PC-9 (cell line): ENCODE results near the gene PKP3. TPM values are rescaled to one million over a fixed set of nuclear protein-coding genes. Genes with fewer than 3 reads are reported as not detected.
"Not testable (repeated sequence)": the region's sequence is repeated elsewhere in the genome, so short reads cannot be mapped to it uniquely, and the experiment has no call there.

Experiments
- Bru-seq: library from RNA; stranded (reverse); fragments of 400-500 nt; gene quantifications from one replicate; lab custom pipeline; 2021; lab: Mats Ljungman, UMichigan
- BruChase-seq, 2 experiments: library from RNA; stranded (reverse); fragments of 400-500 nt; gene quantifications; one replicate each; lab custom pipeline; 2021; lab: Mats Ljungman, UMichigan
- BruUV-seq: library from RNA; stranded (reverse); fragments of 400-500 nt; replicated peaks from 2 replicates; lab custom pipeline; 2021; lab: Mats Ljungman, UMichigan
- CTCF ChIA-PET: fragments of 300-600 bp; sonication (Branson Sonifier 250); formaldehyde crosslinking; loops from one replicate; lab custom pipeline; 2022; ENCODE audit warnings: antibody characterized with exemption; lab: Charles Lee
- POLR2A ChIA-PET: fragments of 300-600 bp; sonication (Branson Sonifier 250); formaldehyde crosslinking; loops from one replicate; lab custom pipeline; 2022; ENCODE audit warnings: antibody characterized with exemption; ENCODE audit not compliant: unreplicated experiment; lab: Charles Lee
- DNase-seq, 2 experiments: peaks; one replicate each; pipeline versions ENCODE4 v3.0.0 to v3.0.0-alpha.2; 2015 to 2022; ENCODE audit warnings: mixed read lengths in 1 of 2
- H2AFZ ChIP-seq: fragments of 200-600 bp; sonication (generic); 2 replicates; pipeline ENCODE4 v1.8.1; 2017; ENCODE audit warnings: antibody characterized with exemption
- H3F3A ChIP-seq: fragments of 200-600 bp; sonication (generic); 2 replicates; pipeline ENCODE4 v1.8.1; 2017; ENCODE audit warnings: antibody characterized with exemption, mild to moderate bottlenecking, low read depth; ENCODE audit not compliant: insufficient read depth
- H3K27ac ChIP-seq: fragments of 200-600 bp; sonication (generic); 2 replicates; pipeline ENCODE4 v1.6.1; 2016; ENCODE audit warnings: mixed run types
- H3K27me3 ChIP-seq: fragments of 200-600 bp; sonication (generic); 2 replicates; pipeline ENCODE4 v1.6.1; 2016; ENCODE audit warnings: low read depth, mixed run types; ENCODE audit not compliant: insufficient read depth
- H3K36me3 ChIP-seq: fragments of 200-600 bp; sonication (generic); 2 replicates; pipeline ENCODE4 v1.6.1; 2016; ENCODE audit warnings: low read depth, mixed run types
- H3K4me1 ChIP-seq: fragments of 200-600 bp; sonication (generic); replicated peaks from 2 replicates; pipeline ENCODE4 v1.6.1; 2016; ENCODE audit warnings: mixed run types; ENCODE audit not compliant: insufficient read depth
- H3K4me2 ChIP-seq: fragments of 200-600 bp; sonication (generic); 2 replicates; pipeline ENCODE4 v1.6.1; 2017; ENCODE audit warnings: mixed run types
- H3K4me3 ChIP-seq: fragments of 200-600 bp; sonication (generic); 2 replicates; pipeline ENCODE4 v1.6.1; 2016; ENCODE audit warnings: mixed run types
- H3K79me2 ChIP-seq: fragments of 200-600 bp; sonication (generic); 2 replicates; pipeline ENCODE4 v1.6.1; 2017; ENCODE audit warnings: low read depth, mixed run types
- H3K9me2 ChIP-seq: fragments of 200-600 bp; sonication (generic); 2 replicates; pipeline ENCODE4 v1.8.1; 2017; ENCODE audit warnings: mild to moderate bottlenecking; ENCODE audit not compliant: insufficient read depth
- H3K9me3 ChIP-seq: fragments of 200-600 bp; sonication (generic); 2 replicates; pipeline ENCODE4 v1.8.1; 2016; ENCODE audit warnings: low read depth; ENCODE audit not compliant: insufficient read depth
- H4K20me1 ChIP-seq: fragments of 200-600 bp; sonication (generic); 2 replicates; pipeline ENCODE4 v1.8.1; 2017; ENCODE audit not compliant: insufficient read depth
- CTCF ChIP-seq: fragments of 200-600 bp; sonication (generic); conservative IDR thresholded peaks from 2 replicates; pipeline ENCODE4 v1.6.1; 2017; ENCODE audit warnings: mixed run types, antibody characterized with exemption, mild to moderate bottlenecking, moderate library complexity
- EZH2 ChIP-seq: fragments of 200-600 bp; sonication (generic); IDR thresholded peaks from 2 replicates; pipeline ENCODE4 v1.8.0; 2017; ENCODE audit warnings: antibody characterized with exemption, low read depth
- intact Hi-C: fragments of 100-400 bp; cut with micrococcal nuclease; formaldehyde crosslinking; loops from one replicate; pipeline ENCODE4 v1.10.0; 2022; ENCODE audit not compliant: unreplicated experiment
- long read RNA-seq: library from polyadenylated mRNA; stranded (forward); transcript quantifications from one replicate; pipeline ENCODE4 v2.0.0, GENCODE V29; 2022
- total RNA-seq: library from RNA; stranded (reverse); gene quantifications from 2 replicates; pipeline ENCODE4 v1.2.3, GENCODE V29; 2021

PKP3 gene
- total RNA-seq (83.7 and 109 TPM in 2 replicates), Bru-seq, nascent RNA (percentile 48 among the genes with signal in this experiment), BruChase-seq, experiment 1, labeled RNA remaining after a 2-hour chase (percentile 60 among the genes with signal in this experiment), BruChase-seq, experiment 2, labeled RNA remaining after a 6-hour chase (percentile 84 among the genes with signal in this experiment)
- long read RNA-seq, transcript PKP3-201 (13 exons, 2,809 nt) = major isoform, 82 of 120 reads
- long read RNA-seq, partial matches to known transcripts = 11 of 120 reads
- long read RNA-seq, other reads (novel, unspliced or antisense) = 27 of 120 reads

GRCh38 chr11:394034-394857 is at the start of gene PKP3:
PKP3 (plus strand) TSS chr11:394209; CDS start chr11:394293, 84 bp downstream.
- peaks cover 10% of the 10 kb centered on the region for H3K4me1 ChIP-seq
- peak within 1 kb of the TSS; percentile 89 for H3K4me3 ChIP-seq
- peak within 1 kb of the TSS; percentile 89 for H3K4me2 ChIP-seq
- H3K36me3 ChIP-seq = no peaks in the 10 kb centered on the region
- H3K79me2 ChIP-seq = peaks cover 24% of the 10 kb centered on the region
- DNase-seq = peak; percentile 83 to 91
- CTCF ChIA-PET = interaction anchor here (0.6 kb wide), 1 partner anchor 181 kb away, joined by 4 read pairs; no protein-coding TSS in a partner anchor
- H2AFZ ChIP-seq = peak within 1 kb of the TSS; percentile 56; the same call in 1 of the 2 replicates
- no peaks in the 10 kb centered on the region for H3F3A ChIP-seq
- intact Hi-C loops = loop anchor here (2.0 to 5.0 kb wide), 2 partner anchors 55 to 123 kb away; no protein-coding TSS in a partner anchor
- TF ChIP-seq CTCF (no peak), EZH2 (no peak)
- BruUV-seq = TSS peak; percentile 94
- POLR2A ChIA-PET = interaction anchor here (1.0 kb wide), 1 partner anchor 13 kb away, joined by 9 read pairs; no protein-coding TSS in a partner anchor
- peak within 1 kb of the TSS; percentile 92 for H3K27ac ChIP-seq
- H4K20me1 ChIP-seq = peaks cover 3% of the 10 kb centered on the region; the same call in 1 of the 2 replicates
- no peaks in the 10 kb centered on the region for H3K9me2 ChIP-seq
- H3K9me3 ChIP-seq = no peaks in the 10 kb centered on the region
- H3K27me3 ChIP-seq = no peaks in the 10 kb centered on the region

- CTCF ChIA-PET = interaction anchor here (0.6 to 0.7 kb wide), 2 partner anchors 10 to 11 kb away, joined by 3 read pairs; no protein-coding TSS in a partner anchor
- no peak for DNase-seq
- no peak overlapping the region for H3K4me3 ChIP-seq
- H3K79me2 ChIP-seq = no peaks in the 10 kb centered on the region
- H3K9me3 ChIP-seq = no peaks in the 10 kb centered on the region
- no peaks in the 10 kb centered on the region for H3K36me3 ChIP-seq
- no peak overlapping the region for H3K4me2 ChIP-seq
- H3K9me2 ChIP-seq = no peaks in the 10 kb centered on the region
- BruUV-seq = no TSS peak
- no peaks in the 10 kb centered on the region for H4K20me1 ChIP-seq
- POLR2A ChIA-PET = no interaction called here
- H2AFZ ChIP-seq = no peak overlapping the region
- no peaks in the 10 kb centered on the region for H3K4me1 ChIP-seq
- H3K27ac ChIP-seq = no peak overlapping the region
- no peak for TF ChIP-seq CTCF
- no peak for TF ChIP-seq EZH2
- H3K27me3 ChIP-seq = no peaks in the 10 kb centered on the region; the same call in 1 of the 2 replicates
- H3F3A ChIP-seq = no peaks in the 10 kb centered on the region
- intact Hi-C loops = no loop called here
Observed at GRCh38 chr11:344836-345578, 49.0 kb upstream of the PKP3 start.

- BruUV-seq = no TSS peak
- no peak for TF ChIP-seq EZH2
- no peak for TF ChIP-seq CTCF
- DNase-seq = no peak
- Histone ChIP-seq H3K27me3 (no peaks in the 10 kb centered on the region; the same call in 1 of the 2 replicates), H3K9me3 (no peaks in the 10 kb centered on the region), H3K27ac (no peak overlapping the region), H3K4me2 (no peak overlapping the region), H3K4me3 (no peak overlapping the region), H3K4me1 (no peaks in the 10 kb centered on the region), H4K20me1 (no peaks in the 10 kb centered on the region), H3F3A (no peaks in the 10 kb centered on the region), H2AFZ (no peak overlapping the region), H3K9me2 (no peaks in the 10 kb centered on the region), H3K36me3 (no peaks in the 10 kb centered on the region), H3K79me2 (no peaks in the 10 kb centered on the region)
- ChIA-PET CTCF (no interaction called here), POLR2A (no interaction called here)
- intact Hi-C loops = no loop called here
Observed at GRCh38 chr11:346529-346928, 47.5 kb upstream of the PKP3 start.

GRCh38 chr11:349270-349954 is 44.6 kb upstream of the PKP3 start:
- DNase-seq, H3K9me2 ChIP-seq, BruUV-seq, H3K36me3 ChIP-seq, H3K27ac ChIP-seq, H3K27me3 ChIP-seq, H3F3A ChIP-seq, POLR2A ChIA-PET, H3K4me1 ChIP-seq, H4K20me1 ChIP-seq, H3K9me3 ChIP-seq, H3K4me2 ChIP-seq, H2AFZ ChIP-seq, H3K79me2 ChIP-seq, H3K4me3 ChIP-seq, intact Hi-C loops: not testable (repeated sequence)
- CTCF ChIA-PET = interaction anchor here (1.0 kb wide), 1 partner anchor 43 kb away, joined by 3 read pairs; no protein-coding TSS in a partner anchor
